GM12864 (cell line): ENCODE data around the gene MMAA.
"Not testable (repeated sequence)": the region's sequence is repeated elsewhere in the genome, so short reads cannot be mapped to it uniquely, and the experiment has no call there.

Source experiments
- DNase-seq: peaks from one replicate; pipeline ENCODE4 v3.0.0-alpha.2; 2011; ENCODE audit warnings: low read depth
- H3K4me3 ChIP-seq: 2 replicates; pipeline ENCODE4 v1.5.1; 2011; ENCODE audit warnings: mild to moderate bottlenecking, low read depth, low read length, control low read depth
- TF ChIP-seq, protein P1 (sequence below): IDR thresholded peaks from 2 replicates; pipeline ENCODE4 v1.5.1; 2011; ENCODE audit warnings: low read depth, mild to moderate bottlenecking, moderate library complexity, low read length, control low read depth, inconsistent platforms; ENCODE audit errors: missing control alignments

The MMAA gene

GRCh38 chr4:145618932-145619638 is at the start of gene MMAA:
TSS of gene MMAA (plus strand) at chr4:145619385. CDS start at chr4:145639140, 19,755 bp downstream.
- DNase-seq, result peak; percentile 88
- peak within 1 kb of the TSS; percentile 82 for H3K4me3 ChIP-seq
- TF ChIP-seq, protein P1, sequence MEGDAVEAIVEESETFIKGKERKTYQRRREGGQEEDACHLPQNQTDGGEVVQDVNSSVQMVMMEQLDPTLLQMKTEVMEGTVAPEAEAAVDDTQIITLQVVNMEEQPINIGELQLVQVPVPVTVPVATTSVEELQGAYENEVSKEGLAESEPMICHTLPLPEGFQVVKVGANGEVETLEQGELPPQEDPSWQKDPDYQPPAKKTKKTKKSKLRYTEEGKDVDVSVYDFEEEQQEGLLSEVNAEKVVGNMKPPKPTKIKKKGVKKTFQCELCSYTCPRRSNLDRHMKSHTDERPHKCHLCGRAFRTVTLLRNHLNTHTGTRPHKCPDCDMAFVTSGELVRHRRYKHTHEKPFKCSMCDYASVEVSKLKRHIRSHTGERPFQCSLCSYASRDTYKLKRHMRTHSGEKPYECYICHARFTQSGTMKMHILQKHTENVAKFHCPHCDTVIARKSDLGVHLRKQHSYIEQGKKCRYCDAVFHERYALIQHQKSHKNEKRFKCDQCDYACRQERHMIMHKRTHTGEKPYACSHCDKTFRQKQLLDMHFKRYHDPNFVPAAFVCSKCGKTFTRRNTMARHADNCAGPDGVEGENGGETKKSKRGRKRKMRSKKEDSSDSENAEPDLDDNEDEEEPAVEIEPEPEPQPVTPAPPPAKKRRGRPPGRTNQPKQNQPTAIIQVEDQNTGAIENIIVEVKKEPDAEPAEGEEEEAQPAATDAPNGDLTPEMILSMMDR, result peak; percentile 55

DNA sequence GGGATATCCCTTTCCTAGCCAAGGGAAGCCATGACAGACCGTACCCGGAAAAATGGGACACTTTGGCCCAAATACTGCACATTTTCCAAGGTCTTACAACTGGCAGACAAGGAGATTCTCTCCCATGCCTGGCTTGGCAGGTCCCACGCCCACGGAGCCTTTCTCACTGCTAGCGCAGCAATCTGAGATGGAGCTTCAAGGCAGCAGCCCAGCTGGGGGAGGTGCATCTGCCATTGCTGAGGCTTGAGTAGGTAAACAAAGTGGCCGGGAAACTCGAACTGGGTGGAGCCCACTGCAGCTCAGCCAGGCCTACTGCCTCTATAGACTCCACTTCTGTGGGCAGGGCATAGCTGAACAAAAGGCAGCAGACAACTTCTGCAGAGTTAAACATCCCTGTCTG is 44.6 kb upstream of the MMAA start:
- not testable (repeated sequence) for DNase-seq, H3K4me3 ChIP-seq

GRCh38 chr4:145580906-145581305 is 38.3 kb upstream of the MMAA start:
- TF ChIP-seq, protein P1, result no peak
- no peak overlapping the region for H3K4me3 ChIP-seq
- DNase-seq, result no peak

DNA sequence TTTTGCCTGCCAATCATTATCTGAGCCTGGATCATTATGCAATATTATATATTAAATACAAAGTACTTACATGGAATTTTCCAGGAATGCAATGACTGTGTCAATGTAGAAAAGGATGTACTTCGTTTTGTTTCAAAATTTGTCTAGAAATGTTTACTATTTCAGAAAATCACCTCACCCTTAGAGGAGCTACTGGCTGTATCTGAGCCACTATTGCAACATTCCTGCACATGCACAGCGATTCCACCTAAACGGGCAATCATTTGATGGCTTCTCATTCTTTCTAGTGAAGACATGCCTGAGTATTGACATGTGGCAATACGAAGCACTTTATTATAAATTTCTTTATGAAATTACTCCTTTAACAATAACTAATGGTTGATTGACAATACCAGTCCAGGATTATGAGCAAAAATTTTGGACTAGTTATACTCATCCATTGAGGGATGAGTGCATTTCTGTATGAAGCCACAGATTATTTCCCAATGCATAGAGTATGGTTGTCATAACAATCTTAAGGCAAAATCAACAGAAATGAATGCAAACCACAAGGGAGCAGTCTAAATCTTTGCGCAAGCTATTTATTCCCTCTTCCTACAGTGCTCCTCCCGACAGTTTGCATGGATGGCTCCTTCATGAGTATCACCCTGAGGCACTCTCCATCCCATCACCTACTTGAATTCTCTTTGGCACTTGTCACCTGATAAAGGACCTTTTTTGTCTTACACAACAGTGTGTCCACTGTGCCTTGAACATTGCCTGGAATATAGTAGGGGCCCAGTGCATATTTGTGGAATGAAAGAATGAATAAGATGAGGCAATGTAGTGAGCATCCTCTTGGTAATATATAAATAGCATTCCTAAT is 35.8 kb upstream of the MMAA start:
- no peak overlapping the region for H3K4me3 ChIP-seq
- DNase-seq, result no peak
- TF ChIP-seq, protein P1, result no peak

- H3K4me3 ChIP-seq, result no peak overlapping the region
- no peak for DNase-seq
- TF ChIP-seq, protein P1, result no peak
Measured at GRCh38 chr4:145587088-145587754, 32.0 kb upstream of the MMAA start.

- not testable (repeated sequence) for DNase-seq, H3K4me3 ChIP-seq
Measured at GRCh38 chr4:145589381-145589780, 29.8 kb upstream of the MMAA start.

GRCh38 chr4:145589916-145590702 is 29.1 kb upstream of the MMAA start:
- TF ChIP-seq, protein P1, result no peak
- H3K4me3 ChIP-seq, result no peak overlapping the region
- no peak for DNase-seq
